Measurements from ENCODE around the gene TEKT2. TPM values are rescaled to one million over a fixed set of nuclear protein-coding genes. Genes with fewer than 3 reads are reported as not detected.

The TEKT2 gene
- total RNA-seq, 1 donor from 2014 or later, result not detected

- no peak for DNase-seq (ENCODE audit: missing footprints)
- ATAC-seq, result no peak
- intact Hi-C loops (cut with DNase I), result no loop called here
Measured at GRCh38 chr1:36122062-36123030, 38.5 kb downstream of the TEKT2 start.

DNA sequence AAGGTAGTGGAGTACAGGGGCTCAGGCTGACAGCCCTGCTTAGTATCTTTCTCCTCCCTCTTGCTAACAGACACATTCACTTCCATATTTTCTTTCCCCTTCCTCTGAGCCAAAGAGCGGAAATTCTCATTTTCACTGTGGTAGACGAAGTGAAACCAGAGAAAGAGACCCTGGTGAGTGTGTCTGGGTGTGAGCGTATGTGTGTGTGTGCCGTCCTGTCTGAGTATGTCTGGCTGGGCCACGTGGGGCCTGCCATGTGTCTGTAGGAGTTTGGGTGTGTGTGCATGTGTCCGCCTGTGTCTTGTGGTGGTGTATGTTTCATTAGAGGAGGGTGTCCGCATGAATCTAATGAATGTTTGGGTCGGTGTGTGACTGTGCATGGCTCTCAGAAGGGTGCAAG, 39.5 kb downstream of the TEKT2 start:
- DNase-seq (ENCODE audit: missing footprints) (peak; percentile 83), ATAC-seq (peak; percentile 30)
- intact Hi-C loops (cut with DNase I), result no loop called here

GRCh38 chr1:36124404-36125128, 40.7 kb downstream of the TEKT2 start:
- DNase-seq (ENCODE audit: missing footprints) (no peak), ATAC-seq (no peak)
- intact Hi-C loops (cut with DNase I), result no loop called here

GRCh38 chr1:36125129-36125991, 41.5 kb downstream of the TEKT2 start, which contains the start of gene COL8A2:
Gene COL8A2, minus strand, starts transcription at chr1:36125222. Its CDS starts 24,980 bp downstream, at chr1:36100242.
- ATAC-seq, result peak; percentile 66
- intact Hi-C loops (cut with DNase I), result no loop called here
- no peak for DNase-seq (ENCODE audit: missing footprints)

GRCh38 chr1:36126005-36126716, 42.3 kb downstream of the TEKT2 start:
- DNase-seq (ENCODE audit: missing footprints), result no peak
- ATAC-seq, result no peak
- intact Hi-C loops (cut with DNase I), result no loop called here

DNA sequence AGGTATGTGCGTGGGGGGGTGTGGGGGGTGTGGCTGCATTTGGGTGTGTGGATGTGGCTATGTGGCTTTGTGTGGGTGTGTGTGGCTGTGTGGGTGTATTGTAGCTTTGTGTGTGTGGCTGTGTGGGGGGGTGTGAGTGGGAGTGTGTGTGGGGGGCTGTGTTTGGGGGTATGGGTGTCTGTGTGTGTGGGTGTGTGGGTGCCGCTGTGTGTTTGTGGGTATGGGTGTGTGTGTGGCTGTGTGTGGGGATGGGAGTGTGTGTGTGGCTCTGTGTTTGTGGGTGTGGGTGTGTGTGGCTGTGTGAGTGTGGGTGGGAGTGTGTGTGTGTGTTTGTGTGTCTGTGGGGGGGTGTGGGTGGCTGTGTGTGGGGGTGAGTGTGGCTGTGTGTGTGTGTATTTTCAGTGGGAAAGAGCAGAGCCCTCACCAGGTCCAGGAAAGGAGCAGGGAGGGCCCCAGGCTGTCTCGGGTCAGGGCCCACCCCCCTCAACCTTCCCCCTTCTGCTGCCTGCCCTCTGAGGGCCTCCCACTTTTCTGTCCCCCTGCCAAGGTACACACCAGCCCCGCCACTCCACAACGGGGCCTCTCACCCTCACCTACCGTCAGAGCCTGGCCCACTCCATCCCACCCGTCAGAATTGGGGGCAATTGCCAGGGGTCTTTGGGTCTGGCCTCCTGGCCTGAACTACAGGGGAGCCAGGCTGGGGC, 43.1 kb downstream of the TEKT2 start:
- ATAC-seq (no peak), DNase-seq (ENCODE audit: missing footprints) (no peak)
- intact Hi-C loops (cut with DNase I), result no loop called here

DNA sequence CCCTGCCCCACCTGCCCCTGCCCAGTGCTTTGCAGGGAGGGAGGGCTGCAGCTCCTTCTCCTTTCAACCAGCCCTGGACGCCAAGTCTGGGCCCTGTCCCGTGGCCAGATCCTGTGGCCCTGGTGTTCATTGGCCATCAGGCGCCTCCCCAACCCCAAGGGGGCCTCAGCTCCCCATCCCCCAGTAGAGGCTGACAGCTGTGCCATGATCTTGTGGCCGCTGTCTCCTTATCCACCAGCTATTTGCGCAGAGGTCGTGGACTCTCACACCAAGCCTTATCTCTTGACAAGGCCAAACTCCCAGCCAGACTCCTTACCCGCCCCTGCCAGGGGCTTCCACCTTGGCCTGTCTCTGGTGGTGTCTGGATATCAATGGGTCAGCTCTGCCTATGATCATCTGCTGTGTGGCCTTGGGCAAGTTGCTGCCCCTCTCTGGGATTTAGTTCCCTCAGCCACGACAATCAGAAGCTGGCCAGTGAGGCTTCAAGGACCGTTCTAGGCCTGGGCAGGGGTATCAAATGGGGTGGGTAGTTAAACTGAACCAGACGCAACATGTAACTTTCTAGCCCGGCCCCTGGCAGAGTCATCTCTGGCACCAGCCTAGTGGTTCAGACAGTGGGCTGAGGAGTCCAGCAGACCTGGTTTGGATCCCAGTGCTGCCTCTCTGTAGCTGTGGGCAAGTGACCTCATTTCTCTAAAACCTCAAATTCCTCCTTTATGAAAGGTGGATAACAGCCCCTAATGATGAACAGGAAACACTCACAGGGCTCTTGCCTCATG, 44.4 kb downstream of the TEKT2 start:
- intact Hi-C loops (cut with DNase I), result no loop called here
- DNase-seq (ENCODE audit: missing footprints), result no peak

GRCh38 chr1:36128905-36129206, 45.0 kb downstream of the TEKT2 start:
- DNase-seq (ENCODE audit: missing footprints) (no peak), ATAC-seq (no peak)
- intact Hi-C loops (cut with DNase I), result no loop called here

More for the DNA sequence above, 44.4 kb downstream of the TEKT2 start:
- no peak for ATAC-seq

GRCh38 chr1:36132029-36132428, 48.1 kb downstream of the TEKT2 start:
- intact Hi-C loops (cut with DNase I), result no loop called here
- ATAC-seq (no peak), DNase-seq (ENCODE audit: missing footprints) (no peak)

- peak; percentile 34 for ATAC-seq
- intact Hi-C loops (cut with DNase I), result no loop called here
- no peak for DNase-seq (ENCODE audit: missing footprints)
Measured at GRCh38 chr1:36133484-36133883, 49.6 kb downstream of the TEKT2 start.

DNA sequence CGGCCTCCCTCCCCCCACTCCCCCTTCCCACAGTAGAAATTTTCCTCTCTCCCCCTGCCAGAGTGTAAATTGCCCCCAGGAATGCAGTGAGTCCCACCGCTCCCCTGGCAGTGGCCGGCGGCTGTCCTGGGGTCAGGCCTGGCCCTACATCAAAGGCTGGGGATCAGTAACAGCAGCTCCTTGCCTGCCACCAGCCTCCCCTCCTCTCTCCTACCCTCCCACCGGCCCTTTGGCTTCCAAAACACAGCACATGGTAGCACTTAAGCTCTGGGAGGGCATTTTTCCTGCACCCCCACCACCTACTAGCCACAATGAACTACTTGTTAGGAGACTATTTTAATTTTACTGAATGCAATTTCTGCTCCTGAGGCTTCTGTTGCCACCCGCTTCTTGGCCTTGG, 50.1 kb downstream of the TEKT2 start:
- ATAC-seq (no peak), DNase-seq (ENCODE audit: missing footprints) (no peak)
- intact Hi-C loops (cut with DNase I), result loop anchor here (2.0 kb wide), 1 partner anchor 35 kb away; no protein-coding TSS in a partner anchor

DNA sequence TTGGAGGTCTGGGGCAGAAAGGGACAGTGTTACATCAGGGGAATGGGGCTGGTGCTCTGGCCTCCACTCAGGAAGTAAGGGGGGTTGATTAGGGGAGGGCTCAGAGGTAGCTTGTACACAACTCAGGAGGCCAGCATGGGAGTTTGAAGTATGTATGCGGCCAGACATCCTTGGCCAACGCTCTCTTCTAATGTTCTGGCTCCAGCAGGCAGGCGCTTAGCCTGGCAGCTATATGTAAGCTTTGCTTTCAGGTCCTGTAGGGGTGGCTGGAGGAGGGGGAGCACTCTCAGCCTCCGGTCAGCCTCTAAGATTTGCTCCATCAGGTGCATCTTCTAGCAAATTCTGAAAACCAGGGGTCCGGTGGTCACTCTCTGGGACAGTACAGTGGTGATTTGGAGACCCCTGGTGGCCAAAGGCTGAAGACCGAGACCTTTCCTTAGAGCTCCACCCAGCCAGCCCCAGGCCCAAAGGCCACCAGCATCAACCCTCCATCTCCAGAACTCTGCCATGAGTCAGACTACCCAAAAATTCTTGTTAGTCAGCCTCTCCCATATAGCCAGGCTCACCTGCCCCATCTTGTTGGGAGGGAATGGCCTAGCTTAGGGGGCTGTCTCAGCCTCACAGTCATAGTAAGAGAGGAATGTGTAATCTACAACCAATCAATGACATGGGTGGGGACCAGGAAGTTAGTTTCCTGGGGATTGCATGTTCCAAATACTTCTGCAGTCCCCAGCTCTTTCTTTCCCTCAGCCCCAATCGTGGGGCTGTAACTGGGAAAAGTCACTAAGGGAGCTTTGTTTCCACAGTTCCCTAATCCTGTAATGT, 50.8 kb downstream of the TEKT2 start:
- DNase-seq (ENCODE audit: missing footprints) (no peak), ATAC-seq (peak; percentile 66)
- intact Hi-C loops (cut with DNase I), result loop anchor here (2.0 kb wide), 1 partner anchor 36 kb away; no protein-coding TSS in a partner anchor

DNA sequence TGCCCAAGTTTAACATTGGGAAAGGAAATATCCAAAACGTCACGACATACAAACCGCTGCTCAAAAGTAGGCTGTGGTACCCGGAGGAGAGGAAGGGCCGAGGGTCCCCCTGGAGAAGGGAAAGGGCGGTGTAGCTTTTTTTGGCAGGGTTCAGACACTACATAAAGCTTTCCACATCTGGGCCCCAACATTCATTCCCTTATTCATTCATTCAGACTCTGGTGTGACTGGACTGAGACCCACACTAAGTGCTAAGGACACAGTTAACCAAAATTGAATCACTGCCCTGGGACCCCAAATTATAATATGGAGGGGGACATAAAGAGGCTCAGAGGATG, 51.4 kb downstream of the TEKT2 start:
- intact Hi-C loops (cut with DNase I), result loop anchor here (2.0 kb wide), 1 partner anchor 36 kb away; no protein-coding TSS in a partner anchor
- no peak for DNase-seq (ENCODE audit: missing footprints)
- ATAC-seq, result no peak

- DNase-seq (ENCODE audit: missing footprints), result no peak
- no peak for ATAC-seq
- intact Hi-C loops (cut with DNase I), result loop anchor here (2.0 kb wide), 1 partner anchor 37 kb away; no protein-coding TSS in a partner anchor
Measured at GRCh38 chr1:36135796-36136195, 51.9 kb downstream of the TEKT2 start.

GRCh38 chr1:36136535-36136934, 52.6 kb downstream of the TEKT2 start:
- DNase-seq (ENCODE audit: missing footprints) (no peak), ATAC-seq (peak; percentile 58)
- intact Hi-C loops (cut with DNase I), result no loop called here

DNA sequence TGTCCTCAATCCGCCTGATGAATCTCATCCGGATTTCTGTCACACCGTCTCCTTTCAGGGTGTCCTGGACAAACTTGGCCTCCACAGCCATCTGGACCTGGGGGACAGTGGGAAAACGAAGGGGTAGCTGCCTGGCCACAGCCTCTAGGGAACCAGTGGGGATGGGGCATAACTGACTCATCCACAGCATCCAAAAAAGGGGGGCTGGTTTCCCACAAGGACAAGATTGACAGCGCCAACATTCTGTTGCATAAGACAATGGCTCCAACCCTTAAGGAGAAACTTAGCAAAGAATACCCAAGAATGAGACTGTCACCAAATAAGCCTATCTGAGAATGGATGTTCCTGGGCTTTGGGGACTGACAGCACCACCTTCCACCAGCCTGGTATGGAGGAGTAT, 53.3 kb downstream of the TEKT2 start:
- no peak for DNase-seq (ENCODE audit: missing footprints)
- ATAC-seq, result no peak
- intact Hi-C loops (cut with DNase I), result no loop called here

Measured in Right ventricle myocardium inferior (tissue), 1 donor.